Activated CD8-positive, alpha-beta memory T cell treated with anti-CD3 and anti-CD28 coated beads, Interleukin-2, amount 50 U/mL, for 1 hour (primary cell): ENCODE data around the gene SERPINA6.
"Not testable (repeated sequence)": the region's sequence is repeated elsewhere in the genome, so short reads cannot be mapped to it uniquely, and the experiment has no call there.

Source experiments
- DNase-seq: peaks from one replicate; pipeline ENCODE4 v3.0.0-alpha.2; 2020; ENCODE audit errors: extremely low read depth

SERPINA6 gene

GRCh38 chr14:94328196-94328595 is 5.1 kb upstream of the SERPINA6 start:
- no peak for DNase-seq

- no peak for DNase-seq
These were observed 1.5 kb downstream of the SERPINA6 start for GRCh38 chr14:94321421-94322271.

- no peak for DNase-seq
These were observed 2.9 kb downstream of the SERPINA6 start for GRCh38 chr14:94320243-94320642.

GRCh38 chr14:94317259-94317658 is 5.9 kb downstream of the SERPINA6 start:
- DNase-seq: no peak

- DNase-seq: no peak
These were observed 6.4 kb downstream of the SERPINA6 start for GRCh38 chr14:94316692-94317091.

- no peak for DNase-seq
These were observed 8.2 kb downstream of the SERPINA6 start for GRCh38 chr14:94314890-94315289.

- DNase-seq: no peak
These were observed 9.0 kb downstream of the SERPINA6 start for GRCh38 chr14:94313991-94314655.

- DNase-seq: no peak
These were observed 10.5 kb downstream of the SERPINA6 start for GRCh38 chr14:94312481-94313246.

GRCh38 chr14:94310248-94310647 is 12.9 kb downstream of the SERPINA6 start:
- DNase-seq: no peak

GRCh38 chr14:94309721-94310120 is 13.4 kb downstream of the SERPINA6 start:
- DNase-seq: no peak

- DNase-seq: no peak
These were observed 15.6 kb downstream of the SERPINA6 start for GRCh38 chr14:94307410-94307992.

GRCh38 chr14:94306047-94306978 is 16.8 kb downstream of the SERPINA6 start:
- no peak for DNase-seq

GRCh38 chr14:94305620-94306019 is 17.5 kb downstream of the SERPINA6 start:
- DNase-seq: no peak

GRCh38 chr14:94304243-94304642 is 18.9 kb downstream of the SERPINA6 start:
- DNase-seq: no peak

- no peak for DNase-seq
These were observed 20.0 kb downstream of the SERPINA6 start for GRCh38 chr14:94303111-94303510.

GRCh38 chr14:94298130-94298529 is 25.0 kb downstream of the SERPINA6 start:
- no peak for DNase-seq

- DNase-seq: not testable (repeated sequence)
These were observed 27.0 kb downstream of the SERPINA6 start for GRCh38 chr14:94296181-94296545.

GRCh38 chr14:94295360-94296180 is 27.6 kb downstream of the SERPINA6 start:
- DNase-seq: no peak

GRCh38 chr14:94293578-94293924 is 29.6 kb downstream of the SERPINA6 start:
- DNase-seq: no peak

- no peak for DNase-seq
These were observed 30.1 kb downstream of the SERPINA6 start, which contains the start of gene SERPINA10 for GRCh38 chr14:94292872-94293577. Gene SERPINA10 (minus strand): TSS chr14:94293268. CDS start chr14:94290593, 2,675 bp downstream.
